ENCODE data around the gene SLAMF6.

Gene SLAMF6

DNA sequence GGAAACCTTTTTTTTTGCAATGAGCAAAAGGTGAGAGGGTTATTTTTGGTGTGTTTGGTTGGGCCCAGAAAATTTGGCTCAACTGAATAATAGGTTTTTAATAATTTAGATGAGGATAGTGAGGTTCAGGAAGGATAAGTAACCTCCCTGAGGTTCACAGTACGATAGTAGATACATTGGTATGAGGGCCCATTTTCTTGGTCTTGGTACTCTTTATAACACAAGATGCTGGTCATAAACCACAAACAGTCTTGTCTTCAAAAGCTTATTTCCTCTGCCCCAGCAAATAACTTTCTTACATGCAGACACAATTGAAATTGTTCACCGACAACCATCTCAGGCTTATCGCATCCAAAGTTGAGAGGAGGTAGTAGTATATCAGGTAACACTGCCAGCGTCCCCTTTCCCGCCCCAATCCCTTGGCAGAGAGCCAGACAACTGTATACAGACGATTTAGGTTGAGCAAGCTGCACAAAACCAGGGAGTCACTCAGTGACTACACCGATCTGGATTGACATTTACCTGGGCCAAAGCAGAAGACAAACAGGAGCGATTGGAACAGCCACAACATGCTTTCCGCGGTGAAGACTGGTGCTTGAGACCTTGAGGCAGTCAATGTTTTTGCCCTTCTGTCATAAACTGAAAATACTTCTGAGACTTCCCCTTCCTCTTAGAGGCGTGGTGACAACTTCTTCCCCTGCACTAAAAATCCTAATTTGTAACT lies at the start of gene SLAMF6:
Gene SLAMF6 (minus strand): TSS at position 634 of the 724 bp plus-strand sequence. CDS start 63 bp downstream, at position 571.
- Histone ChIP-seq H3K4me2 (ENCODE audit: low read length) (peak within 1 kb of the TSS; percentile 76), H3K4me3 (ENCODE audit: low read length) (peak within 1 kb of the TSS; percentile 84)
- TF ChIP-seq, protein P1, sequence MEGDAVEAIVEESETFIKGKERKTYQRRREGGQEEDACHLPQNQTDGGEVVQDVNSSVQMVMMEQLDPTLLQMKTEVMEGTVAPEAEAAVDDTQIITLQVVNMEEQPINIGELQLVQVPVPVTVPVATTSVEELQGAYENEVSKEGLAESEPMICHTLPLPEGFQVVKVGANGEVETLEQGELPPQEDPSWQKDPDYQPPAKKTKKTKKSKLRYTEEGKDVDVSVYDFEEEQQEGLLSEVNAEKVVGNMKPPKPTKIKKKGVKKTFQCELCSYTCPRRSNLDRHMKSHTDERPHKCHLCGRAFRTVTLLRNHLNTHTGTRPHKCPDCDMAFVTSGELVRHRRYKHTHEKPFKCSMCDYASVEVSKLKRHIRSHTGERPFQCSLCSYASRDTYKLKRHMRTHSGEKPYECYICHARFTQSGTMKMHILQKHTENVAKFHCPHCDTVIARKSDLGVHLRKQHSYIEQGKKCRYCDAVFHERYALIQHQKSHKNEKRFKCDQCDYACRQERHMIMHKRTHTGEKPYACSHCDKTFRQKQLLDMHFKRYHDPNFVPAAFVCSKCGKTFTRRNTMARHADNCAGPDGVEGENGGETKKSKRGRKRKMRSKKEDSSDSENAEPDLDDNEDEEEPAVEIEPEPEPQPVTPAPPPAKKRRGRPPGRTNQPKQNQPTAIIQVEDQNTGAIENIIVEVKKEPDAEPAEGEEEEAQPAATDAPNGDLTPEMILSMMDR (IDR thresholded peaks at IDR 0.05; ENCODE audit: low read depth, low read length, poor library complexity, severe bottlenecking): no peak
- TF ChIP-seq EZH2phosphoT487 (IDR thresholded peaks at IDR 0.05; ENCODE audit: borderline replicate concordance, low read length): no peak

GRCh38 chr1:160570840-160571239 lies 47.8 kb upstream of the SLAMF6 start:
- Histone ChIP-seq H4K20me1 (ENCODE audit: control insufficient read depth, insufficient read depth, low read depth, low read length) (no peaks in the 10 kb centered on the region), H3K27ac (ENCODE audit: low read depth, low read length) (no peak overlapping the region), H3K9me3 (ENCODE audit: control insufficient read depth, insufficient read depth, low read length) (no peaks in the 10 kb centered on the region), H3K79me2 (ENCODE audit: control insufficient read depth, low read length) (peaks cover 77% of the 10 kb centered on the region), H3K9me2 (replicated peaks; ENCODE audit: control insufficient read depth, low read length) (no peaks in the 10 kb centered on the region), H3K4me1 (ENCODE audit: control insufficient read depth, low read length) (peaks cover 81% of the 10 kb centered on the region), H3K4me2 (ENCODE audit: low read length) (no peak overlapping the region), H3F3A (ENCODE audit: control insufficient read depth, insufficient read depth) (0 out of 2 replicates have a peak, but pooled peaks cover 2% of the 10 kb centered on the region), H3K4me3 (ENCODE audit: low read length) (no peak overlapping the region), H3K27me3 (ENCODE audit: control insufficient read depth, low read length) (no peaks in the 10 kb centered on the region), H3K36me3 (ENCODE audit: control insufficient read depth, low read length) (peaks cover 48% of the 10 kb centered on the region)
- no peak for TF ChIP-seq EZH2phosphoT487 (IDR thresholded peaks at IDR 0.05; ENCODE audit: borderline replicate concordance, low read length)
- TF ChIP-seq, protein P1 (IDR thresholded peaks at IDR 0.05; ENCODE audit: low read depth, low read length, poor library complexity, severe bottlenecking): no peak

More for the DNA sequence above, at the start of gene SLAMF6:
- peaks cover 43% of the 10 kb centered on the region for H3F3A ChIP-seq (ENCODE audit: control insufficient read depth, insufficient read depth)
- no peaks in the 10 kb centered on the region for H4K20me1 ChIP-seq (ENCODE audit: control insufficient read depth, insufficient read depth, low read depth, low read length)
- no peaks in the 10 kb centered on the region for H3K9me3 ChIP-seq (ENCODE audit: control insufficient read depth, insufficient read depth, low read length)
- peaks cover 32% of the 10 kb centered on the region for H3K36me3 ChIP-seq (ENCODE audit: control insufficient read depth, low read length)
- peak within 1 kb of the TSS; percentile 94 for H3K27ac ChIP-seq (ENCODE audit: low read depth, low read length)
- peaks cover 42% of the 10 kb centered on the region for H3K79me2 ChIP-seq (ENCODE audit: control insufficient read depth, low read length)
- peaks cover 58% of the 10 kb centered on the region for H3K4me1 ChIP-seq (ENCODE audit: control insufficient read depth, low read length)
- H3K9me2 ChIP-seq (replicated peaks; ENCODE audit: control insufficient read depth, low read length): no peaks in the 10 kb centered on the region
- no peaks in the 10 kb centered on the region for H3K27me3 ChIP-seq (ENCODE audit: control insufficient read depth, low read length)

- Histone ChIP-seq H3K27me3 (ENCODE audit: control insufficient read depth, low read length) (no peaks in the 10 kb centered on the region), H3K4me1 (ENCODE audit: control insufficient read depth, low read length) (peaks cover 81% of the 10 kb centered on the region), H3K9me3 (ENCODE audit: control insufficient read depth, insufficient read depth, low read length) (no peaks in the 10 kb centered on the region), H3F3A (ENCODE audit: control insufficient read depth, insufficient read depth) (peaks cover 6% of the 10 kb centered on the region; the same call in 1 of the 2 replicates), H3K27ac (ENCODE audit: low read depth, low read length) (peak overlapping the region; percentile 29; the same call in 1 of the 2 replicates), H3K36me3 (ENCODE audit: control insufficient read depth, low read length) (peaks cover 51% of the 10 kb centered on the region), H3K79me2 (ENCODE audit: control insufficient read depth, low read length) (peaks cover 67% of the 10 kb centered on the region), H4K20me1 (ENCODE audit: control insufficient read depth, insufficient read depth, low read depth, low read length) (no peaks in the 10 kb centered on the region), H3K4me2 (ENCODE audit: low read length) (peak overlapping the region; percentile 52), H3K4me3 (ENCODE audit: low read length) (peak overlapping the region; percentile 37), H3K9me2 (replicated peaks; ENCODE audit: control insufficient read depth, low read length) (no peaks in the 10 kb centered on the region)
- TF ChIP-seq EZH2phosphoT487 (IDR thresholded peaks at IDR 0.05; ENCODE audit: borderline replicate concordance, low read length): no peak
- TF ChIP-seq, protein P1 (IDR thresholded peaks at IDR 0.05; ENCODE audit: low read depth, low read length, poor library complexity, severe bottlenecking): no peak
These were observed 46.8 kb upstream of the SLAMF6 start for GRCh38 chr1:160569806-160570205.
